Psoas muscle (tissue), 8 donors: ENCODE results near the gene CCND1. TPM values are rescaled to one million over a fixed set of nuclear protein-coding genes. Genes with fewer than 3 reads are reported as not detected.

Source experiments
- ATAC-seq, 4 donors: fragments of 200-7000 bp; cut with Tn5 transposase; one replicate each; pipeline ENCODE4 v1.9.1; 2020; ENCODE audit warnings: moderate library complexity in 3 of 4, mild to moderate bottlenecking in 2 of 4
- DNase-seq, 2 donors: peaks; one replicate each; pipeline ENCODE4 v3.0.0-alpha.2; 2020
- H3K27ac ChIP-seq: fragments of 200-600 bp; one replicate; pipeline ENCODE4 v1.8.0; 2022
- H3K27me3 ChIP-seq, 3 donors: fragments of 200-600 bp in 1 of 3; one replicate each; pipeline versions ENCODE4 v1.6.1 to v1.8.0; 2013 to 2022; ENCODE audit warnings: low read length in 2 of 3, mild to moderate bottlenecking in 2 of 3, moderate library complexity in 1 of 3; ENCODE audit not compliant: insufficient read depth in 3 of 3
- H3K36me3 ChIP-seq, 2 donors: fragments of 200-600 bp in 1 of 2; one replicate each; pipeline versions ENCODE4 v1.6.1 to v1.8.0; 2013 to 2022; ENCODE audit warnings: low read depth in 1 of 2, mild to moderate bottlenecking in 1 of 2, moderate library complexity in 1 of 2; ENCODE audit not compliant: insufficient read depth in 1 of 2
- H3K4me1 ChIP-seq: fragments of 200-600 bp; one replicate; pipeline ENCODE4 v1.8.0; 2022
- H3K4me3 ChIP-seq: fragments of 200-600 bp; one replicate; pipeline ENCODE4 v1.8.0; 2022; ENCODE audit warnings: mild to moderate bottlenecking
- H3K9me3 ChIP-seq: fragments of 200-600 bp; one replicate; pipeline ENCODE4 v1.8.0; 2022
- CTCF ChIP-seq: fragments of 200-600 bp; IDR thresholded peaks from one replicate; pipeline ENCODE4 v1.8.0; 2022; ENCODE audit warnings: antibody characterized with exemption
- whole genome bisulfite sequencing, 3 donors: extraction: QIAGEN DNeasy Blood & Tissue Kit; methylation state at CpG; one replicate each; pipeline versions ENCODE4 v1.1.6 to v1.1.7; 2013; 5-methylcytosine and 5-hydroxymethylcytosine counted together
- intact Hi-C, 2 donors: fragments of 100-400 bp; cut with DNase I; formaldehyde crosslinking; loops; one replicate each; pipeline versions ENCODE4 v1.11.0 to v1.14.2; 2022
- polyA plus RNA-seq, 3 donors: library from polyadenylated mRNA; stranded (reverse); fragments of 200-250 nt; gene quantifications; one replicate each; pipeline ENCODE4 v1.2.3, GENCODE V29; 2013
- total RNA-seq, 4 donors: library from RNA; stranded (reverse); fragmentation: NEBNext Ultra II Directional in 2 of 4; extraction: Animal tissue kit (Norgen Biotek cat#: 25700) in 2 of 4; gene quantifications; one replicate each; pipeline versions ENCODE4 v1.2.1 to v1.2.4, GENCODE V29; 2021 to 2023
- donor health status: healthy with polysubstance abuse.
- donor health status: DM: no; HTN: no; CAD: no; lungs with moderate emphysema.
- donor health status: Bipolar disorder and iron deficiency.
- donor health status: healthy.
- donor health status: DM: yes; HTN: yes; CAD: no.
- donor health status: DM: no; HTN: no; CAD: no.
- donor health status: DM: no; HTN: no; CAD: no.
- donor health status: DM: yes; HTN: yes; CAD: no.

Gene CCND1
- total and polyA plus RNA-seq, 7 donors, result 1.8 to 11.3 (median 6.5) TPM

GRCh38 chr11:69677749-69678148 is 36.8 kb downstream of the CCND1 start:
- TF ChIP-seq CTCF, result no peak
- no peak overlapping the region for H3K27ac ChIP-seq
- H3K27me3 ChIP-seq, result no peaks in the 10 kb centered on the region
- peaks cover 19% of the 10 kb centered on the region for H3K4me1 ChIP-seq
- H3K36me3 ChIP-seq, result peaks cover 0 to 4% of the 10 kb centered on the region in 2 donors
- ATAC-seq (no peak), DNase-seq (no peak)
- H3K4me3 ChIP-seq, result no peak overlapping the region
- intact Hi-C loops, result no loop called here
- no peaks in the 10 kb centered on the region for H3K9me3 ChIP-seq
- WGBS, 3 donors, result 49 to 59% (median 57%) methylated on average over 2 of the region's 2 CpGs

DNA sequence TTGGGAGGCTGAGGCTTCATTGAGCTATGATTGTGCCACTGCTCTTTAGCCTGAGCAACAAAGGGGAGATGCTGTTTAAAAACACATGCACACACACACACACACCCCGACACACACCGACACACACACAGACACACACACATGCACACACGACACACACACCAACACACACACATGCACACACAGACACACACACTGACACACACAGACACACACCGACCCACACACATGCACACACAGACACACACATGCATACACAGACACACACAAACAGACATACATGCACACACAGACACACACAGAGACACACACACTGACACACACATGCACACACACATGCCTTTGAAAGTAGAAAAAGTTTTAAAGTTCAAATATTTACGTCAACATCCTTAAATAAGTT is 39.7 kb downstream of the CCND1 start:
- Histone ChIP-seq H3K27me3 (no peaks in the 10 kb centered on the region), H3K27ac (no peak overlapping the region), H3K4me1 (peaks cover 2% of the 10 kb centered on the region), H3K36me3 (no peaks in the 10 kb centered on the region), H3K9me3 (no peaks in the 10 kb centered on the region), H3K4me3 (no peak overlapping the region)
- ATAC-seq (no peak), DNase-seq (no peak)
- 92 to 98% (median 92%) methylated on average over 5 of the region's 5 CpGs for WGBS, 3 donors
- intact Hi-C loops, result no loop called here
- TF ChIP-seq CTCF, result no peak

DNA sequence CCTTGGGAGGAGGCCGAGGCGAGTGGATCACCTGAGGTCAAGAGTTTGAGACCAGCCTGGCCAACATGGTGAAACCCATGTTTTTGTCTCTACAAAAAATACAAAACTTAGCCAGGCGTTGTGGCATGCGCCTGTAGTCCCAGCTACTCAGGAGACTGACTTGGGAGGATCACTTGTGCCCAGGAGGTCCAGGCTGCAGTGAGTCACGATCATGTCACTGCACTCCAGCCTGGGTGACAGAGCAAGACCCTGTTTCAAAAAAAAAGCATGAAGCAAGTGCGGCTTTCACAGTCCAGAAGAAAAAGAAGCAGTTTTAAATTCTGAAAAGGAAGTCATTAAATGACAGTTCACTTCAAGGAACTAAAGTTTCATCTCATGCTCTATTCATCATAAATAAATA is 41.3 kb downstream of the CCND1 start:
- Histone ChIP-seq H3K36me3 (no peaks in the 10 kb centered on the region), H3K27me3 (no peaks in the 10 kb centered on the region), H3K27ac (no peak overlapping the region), H3K9me3 (no peaks in the 10 kb centered on the region), H3K4me1 (no peaks in the 10 kb centered on the region), H3K4me3 (no peak overlapping the region)
- DNase-seq, result no peak
- 72 to 84% (median 79%) methylated on average over 6 of the region's 6 CpGs for WGBS, 3 donors
- intact Hi-C loops, result no loop called here
- no peak for TF ChIP-seq CTCF
- ATAC-seq, result no peak

GRCh38 chr11:69682681-69683326 is 41.8 kb downstream of the CCND1 start:
- no peaks in the 10 kb centered on the region for H3K9me3 ChIP-seq
- no peak overlapping the region for H3K4me3 ChIP-seq
- TF ChIP-seq CTCF, result no peak
- intact Hi-C loops, result no loop called here
- WGBS, 3 donors, result 77 to 85% (median 83%) methylated on average over 7 of the region's 7 CpGs
- H3K36me3 ChIP-seq, result no peaks in the 10 kb centered on the region
- H3K27ac ChIP-seq, result no peak overlapping the region
- H3K27me3 ChIP-seq, result no peaks in the 10 kb centered on the region
- no peaks in the 10 kb centered on the region for H3K4me1 ChIP-seq
- DNase-seq (no peak), ATAC-seq (no peak)
